Spleen (tissue), 11 donors: ENCODE measurements around the gene CUL9. TPM values are rescaled to one million over a fixed set of nuclear protein-coding genes. Genes with fewer than 3 reads are reported as not detected.

Source experiments
- DNase-seq: peaks from one replicate; pipeline ENCODE4 v3.0.0-alpha.2; 2020
- H3K27ac ChIP-seq, 8 donors: fragments of 200-600 bp; sonication (generic) in 7 of 8; 1 replicate in 4 of 8; 2 replicates in 4 of 8; pipeline versions ENCODE4 v1.5.0 to v1.8.0; 2016 to 2021; ENCODE audit warnings: inconsistent platforms in 4 of 8, mild to moderate bottlenecking in 4 of 8, moderate library complexity in 1 of 8
- H3K27me3 ChIP-seq, 7 donors: fragments of 200-600 bp; sonication (generic) in 6 of 7; replicated peaks in 1 of 7; 1 replicate in 4 of 7; 2 replicates in 3 of 7; pipeline versions ENCODE4 v1.5.0 to v1.8.0; 2016 to 2021; ENCODE audit warnings: inconsistent platforms in 3 of 7, mild to moderate bottlenecking in 1 of 7
- H3K36me3 ChIP-seq, 6 donors: fragments of 200-600 bp; sonication (generic) in 5 of 6; 1 replicate in 4 of 6; 2 replicates in 2 of 6; pipeline versions ENCODE4 v1.5.0 to v1.8.0; 2016 to 2021; ENCODE audit warnings: inconsistent platforms in 2 of 6
- H3K4me1 ChIP-seq, 6 donors: fragments of 200-600 bp; sonication (generic) in 5 of 6; 1 replicate in 3 of 6; 2 replicates in 3 of 6; pipeline versions ENCODE4 v1.5.0 to v1.8.0; 2016 to 2021; ENCODE audit warnings: inconsistent platforms in 3 of 6
- H3K4me3 ChIP-seq, 8 donors: fragments of 200-600 bp; sonication (generic) in 7 of 8; 1 replicate in 4 of 8; 2 replicates in 4 of 8; pipeline versions ENCODE4 v1.5.0 to v1.8.0; 2016 to 2021; ENCODE audit warnings: inconsistent platforms in 4 of 8, mild to moderate bottlenecking in 4 of 8, moderate library complexity in 2 of 8
- H3K9me3 ChIP-seq, 8 donors: fragments of 200-600 bp; sonication (generic) in 7 of 8; 1 replicate in 4 of 8; 2 replicates in 4 of 8; pipeline versions ENCODE4 v1.5.0 to v1.8.0; 2016 to 2021; ENCODE audit warnings: inconsistent platforms in 4 of 8
- CTCF ChIP-seq, 11 experiments: fragments of 200-600 bp in 7 of 11; fragments of 450-650 bp in 4 of 11; sonication (generic) in 4 of 11; IDR thresholded peaks in 8 of 11; conservative IDR thresholded peaks in 3 of 11; 1 replicate in 7 of 11; 2 replicates in 4 of 11; pipeline versions ENCODE4 v1.4.0 to v1.8.0; 2016 to 2021; ENCODE audit warnings: antibody characterized with exemption in 11 of 11, inconsistent platforms in 4 of 11, mild to moderate bottlenecking in 1 of 11
- POLR2A ChIP-seq, 3 donors: fragments of 450-650 bp; IDR thresholded peaks; one replicate each; pipeline ENCODE4 v1.5.1; 2017; ENCODE audit warnings: antibody characterized with exemption in 3 of 3, mild to moderate bottlenecking in 1 of 3
- POLR2AphosphoS5 ChIP-seq, 3 donors: sonication (generic); formaldehyde crosslinking; IDR thresholded peaks; one replicate each; pipeline ENCODE4 v1.5.1; 2017; ENCODE audit warnings: antibody characterized with exemption in 3 of 3
- WGBS, 5 donors: extraction: QIAGEN DNeasy Blood & Tissue Kit in 3 of 5; methylation state at CpG; one replicate each; pipeline versions ENCODE4 v1.1.5 to v1.1.7; 2013 to 2018; 5-methylcytosine and 5-hydroxymethylcytosine counted together
- intact Hi-C: fragments of 100-400 bp; cut with DNase I; formaldehyde crosslinking; loops from one replicate; pipeline ENCODE4 v1.15.0; 2023; ENCODE audit warnings: low total_unique reads
- polyA plus RNA-seq, 3 donors: library from polyadenylated mRNA; stranded (reverse); fragments of 200-250 nt; gene quantifications; one replicate each; pipeline ENCODE4 v1.2.1, GENCODE V29; 2013
- total RNA-seq, 7 donors: library from RNA; depleted of rRNA in 3 of 7; stranded (reverse); fragments of >200 nt in 3 of 7; fragmentation: NEBNext Ultra II Directional in 4 of 7; extraction: Animal tissue kit (Norgen Biotek cat#: 25700) in 4 of 7; gene quantifications; one replicate each; pipeline versions ENCODE4 v1.1.0 to v1.2.1, GENCODE V29; 2016 to 2021
- donor health status: healthy with polysubstance abuse.
- donor health status: DM: no; HTN: no; CAD: no; lungs with moderate emphysema.
- donor health status: DM: no; HTN: no; CAD: no.
- donor health status: Bipolar disorder and iron deficiency.
- donor health status: healthy.
- donor health status: DM: no; HTN: no; CAD: no.
- donor health status: DM: yes; HTN: yes; CAD: no.

CUL9 gene
- total and polyA plus RNA-seq, 10 donors: 50.4 to 145 (median 69.1) TPM

GRCh38 chr6:43248101-43248500 is 66.1 kb downstream of the CUL9 start:
- Histone ChIP-seq H3K27me3 (peaks cover 0 to 79% (median 26%) of the 10 kb centered on the region in 7 donors), H3K36me3 (no peaks in the 10 kb centered on the region), H3K27ac (no peak overlapping the region), H3K4me1 (peaks cover 4 to 29% (median 17%) of the 10 kb centered on the region in 6 donors), H3K4me3 (peak overlapping the region in 4 of 8 donors; percentile 67 to 95 (median 76)), H3K9me3 (no peaks in the 10 kb centered on the region)
- no peak for TF ChIP-seq CTCF (IDR thresholded peaks at IDR 0.05 in 8 of 11, conservative IDR thresholded peaks at IDR 0.05 in 3 of 11)
- TF ChIP-seq POLR2AphosphoS5 (IDR thresholded peaks at IDR 0.05): no peak
- TF ChIP-seq POLR2A (IDR thresholded peaks at IDR 0.05): no peak
- DNase-seq: peak; percentile 41
- 74 to 87% (median 78%) methylated on average over 3 of the region's 3 CpGs for WGBS, 5 donors
- intact Hi-C loops: no loop called here

GRCh38 chr6:43248791-43249190 is 66.8 kb downstream of the CUL9 start:
- peaks cover 0 to 79% (median 19%) of the 10 kb centered on the region in 7 donors for H3K27me3 ChIP-seq
- H3K9me3 ChIP-seq: no peaks in the 10 kb centered on the region
- H3K27ac ChIP-seq: no peak overlapping the region
- H3K4me3 ChIP-seq: no peak overlapping the region
- no peak for DNase-seq
- intact Hi-C loops: no loop called here
- H3K4me1 ChIP-seq: peaks cover 4 to 26% (median 17%) of the 10 kb centered on the region in 6 donors
- TF ChIP-seq POLR2AphosphoS5 (IDR thresholded peaks at IDR 0.05) (no peak), POLR2A (IDR thresholded peaks at IDR 0.05) (no peak), CTCF (IDR thresholded peaks at IDR 0.05 in 8 of 11, conservative IDR thresholded peaks at IDR 0.05 in 3 of 11) (no peak)
- H3K36me3 ChIP-seq: no peaks in the 10 kb centered on the region

- H3K4me1 ChIP-seq: peaks cover 4 to 26% (median 17%) of the 10 kb centered on the region in 6 donors
- H3K9me3 ChIP-seq: no peaks in the 10 kb centered on the region
- no peaks in the 10 kb centered on the region for H3K36me3 ChIP-seq
- WGBS, 5 donors: 10 to 23% (median 14%) methylated on average over 8 of the region's 8 CpGs
- TF ChIP-seq CTCF (IDR thresholded peaks at IDR 0.05 in 8 of 11, conservative IDR thresholded peaks at IDR 0.05 in 3 of 11) (no peak), POLR2AphosphoS5 (IDR thresholded peaks at IDR 0.05) (no peak), POLR2A (IDR thresholded peaks at IDR 0.05) (no peak)
- H3K27ac ChIP-seq: no peak overlapping the region
- peaks cover 0 to 72% (median 7%) of the 10 kb centered on the region in 7 donors for H3K27me3 ChIP-seq
- intact Hi-C loops: no loop called here
- H3K4me3 ChIP-seq: no peak overlapping the region
- DNase-seq: no peak
These were observed 69.0 kb downstream of the CUL9 start for GRCh38 chr6:43250992-43251373.

GRCh38 chr6:43253401-43253800 is 71.4 kb downstream of the CUL9 start:
- peaks cover 0 to 54% (median 7%) of the 10 kb centered on the region in 7 donors for H3K27me3 ChIP-seq
- WGBS, 5 donors: 86 to 97% (median 91%) methylated on average over 4 to 11 of the region's 11 CpGs
- H3K27ac ChIP-seq: no peak overlapping the region
- H3K36me3 ChIP-seq: no peaks in the 10 kb centered on the region
- peak; percentile 62 for DNase-seq
- no peaks in the 10 kb centered on the region for H3K9me3 ChIP-seq
- no peak overlapping the region for H3K4me3 ChIP-seq
- TF ChIP-seq POLR2A (IDR thresholded peaks at IDR 0.05) (no peak), CTCF (IDR thresholded peaks at IDR 0.05 in 8 of 11, conservative IDR thresholded peaks at IDR 0.05 in 3 of 11) (no peak), POLR2AphosphoS5 (IDR thresholded peaks at IDR 0.05) (no peak)
- peaks cover 0 to 6% (median 0%) of the 10 kb centered on the region in 6 donors for H3K4me1 ChIP-seq
- intact Hi-C loops: no loop called here
